Liver (tissue), 9 donors: ENCODE measurements around the gene BBS4. TPM values are rescaled to one million over a fixed set of nuclear protein-coding genes. Genes with fewer than 3 reads are reported as not detected.
A peak's percentile ranks its signal among the peaks of the same experiment; 100 is the strongest.

ENCODE experiments used
- DNase-seq: peaks from one replicate; pipeline ENCODE4 v3.0.0-alpha.2; 2017; ENCODE audit warnings: low spot score
- H3K27ac ChIP-seq, 2 donors: one replicate each; pipeline ENCODE4 v1.7.0; 2013; ENCODE audit warnings: inconsistent platforms in 2 of 2, low read length in 2 of 2, control low read depth in 1 of 2, low read depth in 1 of 2, mild to moderate bottlenecking in 1 of 2
- H3K27me3 ChIP-seq, 4 donors: one replicate each; pipeline versions ENCODE4 v1.6.1 to v1.7.0; 2013; ENCODE audit warnings: low read length in 3 of 4, inconsistent platforms in 1 of 4, mild to moderate bottlenecking in 1 of 4, moderate library complexity in 1 of 4; ENCODE audit not compliant: control insufficient read depth in 4 of 4, insufficient read depth in 4 of 4
- H3K36me3 ChIP-seq, 4 donors: one replicate each; pipeline versions ENCODE4 v1.6.1 to v1.7.0; 2013; ENCODE audit warnings: low read length in 3 of 4, mild to moderate bottlenecking in 3 of 4, low read depth in 1 of 4, moderate library complexity in 1 of 4; ENCODE audit not compliant: control insufficient read depth in 4 of 4, insufficient read depth in 3 of 4
- H3K4me1 ChIP-seq, 4 donors: one replicate each; pipeline versions ENCODE4 v1.6.1 to v1.7.0; 2013; ENCODE audit warnings: low read length in 3 of 4, mild to moderate bottlenecking in 3 of 4, moderate library complexity in 1 of 4; ENCODE audit not compliant: control insufficient read depth in 4 of 4, insufficient read depth in 4 of 4
- H3K4me3 ChIP-seq, 3 donors: one replicate each; pipeline versions ENCODE4 v1.6.1 to v1.7.0; 2013; ENCODE audit warnings: low read length in 3 of 3, control low read depth in 1 of 3, low read depth in 1 of 3, mild to moderate bottlenecking in 1 of 3
- H3K9ac ChIP-seq, 2 donors: one replicate each; pipeline ENCODE4 v1.7.0; 2013; ENCODE audit warnings: low read length in 2 of 2, mild to moderate bottlenecking in 2 of 2, moderate library complexity in 2 of 2, control low read depth in 1 of 2, low read depth in 1 of 2
- H3K9me3 ChIP-seq, 4 donors: one replicate each; pipeline versions ENCODE4 v1.6.1 to v1.7.0; 2013; ENCODE audit warnings: low read length in 3 of 4; ENCODE audit not compliant: control insufficient read depth in 4 of 4
- CTCF ChIP-seq: fragments of 150-350 bp; IDR thresholded peaks from 2 replicates; pipeline ENCODE4 v1.5.1; 2017; ENCODE audit warnings: improper control_type of control experiment, low read depth, low read length; ENCODE audit not compliant: missing input control
- EGR1 ChIP-seq, 2 donors: IDR thresholded peaks; 2 replicates each; pipeline ENCODE4 v1.6.1; 2016 to 2018; ENCODE audit warnings: antibody characterized with exemption in 2 of 2, low read depth in 2 of 2
- FOXA1 ChIP-seq: IDR thresholded peaks from 2 replicates; pipeline ENCODE4 v1.6.1; 2016; ENCODE audit warnings: antibody characterized with exemption
- FOXA2 ChIP-seq: IDR thresholded peaks from 2 replicates; pipeline ENCODE4 v1.6.1; 2016; ENCODE audit warnings: antibody characterized with exemption
- GABPA ChIP-seq, 2 donors: IDR thresholded peaks in 1 of 2; conservative IDR thresholded peaks in 1 of 2; 2 replicates each; pipeline ENCODE4 v1.6.1; 2016; ENCODE audit warnings: antibody characterized with exemption in 2 of 2, mild to moderate bottlenecking in 1 of 2, moderate library complexity in 1 of 2
- HNF4A ChIP-seq, 2 donors: conservative IDR thresholded peaks; 2 replicates each; pipeline ENCODE4 v1.6.1; 2016; ENCODE audit warnings: antibody characterized with exemption in 2 of 2, mild to moderate bottlenecking in 2 of 2
- HNF4G ChIP-seq: IDR thresholded peaks from 2 replicates; pipeline ENCODE4 v1.6.1; 2016; ENCODE audit warnings: antibody characterized with exemption
- JUND ChIP-seq, 2 donors: IDR thresholded peaks; 2 replicates each; pipeline ENCODE4 v1.6.1; 2016; ENCODE audit warnings: antibody characterized with exemption in 2 of 2
- MAX ChIP-seq: IDR thresholded peaks from 2 replicates; pipeline ENCODE4 v1.6.1; 2016; ENCODE audit warnings: antibody characterized with exemption
- NR2F2 ChIP-seq: IDR thresholded peaks from 2 replicates; pipeline ENCODE4 v1.6.1; 2016; ENCODE audit warnings: antibody characterized with exemption
- REST ChIP-seq: IDR thresholded peaks from 2 replicates; pipeline ENCODE4 v1.6.1; 2016; ENCODE audit warnings: antibody characterized with exemption, mild to moderate bottlenecking
- RXRA ChIP-seq, 2 donors: IDR thresholded peaks; 2 replicates each; pipeline ENCODE4 v1.6.1; 2017 to 2018; ENCODE audit warnings: antibody characterized with exemption in 2 of 2, mild to moderate bottlenecking in 1 of 2
- SP1 ChIP-seq: IDR thresholded peaks from 2 replicates; pipeline ENCODE4 v1.6.1; 2018; ENCODE audit warnings: antibody characterized with exemption, mild to moderate bottlenecking
- TAF1 ChIP-seq: conservative IDR thresholded peaks from 2 replicates; pipeline ENCODE4 v1.6.1; 2016; ENCODE audit warnings: antibody characterized with exemption, mild to moderate bottlenecking
- YY1 ChIP-seq: IDR thresholded peaks from 2 replicates; pipeline ENCODE4 v1.6.1; 2016; ENCODE audit warnings: antibody characterized with exemption, mild to moderate bottlenecking
- WGBS: extraction: QIAGEN DNeasy Blood & Tissue Kit; methylation state at CpG from one replicate; pipeline ENCODE4 v1.1.7; 2013; 5-methylcytosine and 5-hydroxymethylcytosine counted together
- polyA plus RNA-seq, 2 donors: library from polyadenylated mRNA; stranded (reverse) in 1 of 2; unstranded in 1 of 2; fragments of 200-250 nt in 1 of 2; fragments of >200 nt in 1 of 2; fragmentation: Nextera tagmentation in 1 of 2; extraction: Ambion mirVana in 1 of 2; gene quantifications; one replicate each; pipeline versions ENCODE4 v1.2.1 to v1.2.3, GENCODE V29; 2013 to 2015
- total RNA-seq, 2 donors: library from RNA; depleted of rRNA; stranded (reverse); fragments of >200 nt; gene quantifications; one replicate each; pipeline ENCODE4 v1.2.3, GENCODE V29; 2014
- donor health status: healthy.
- donor health status: healthy.
- donor health status: healthy.
- donor health status: healthy.
- donor health status: healthy.

Gene BBS4
- total and polyA plus RNA-seq, 4 donors, result 4.8 to 16.0 (median 8.3) TPM

GRCh38 chr15:72784456-72784876, 98.5 kb downstream of the BBS4 start:
- peak overlapping the region; percentile 90 to 98 for H3K27ac ChIP-seq
- peak; percentile 60 for TF ChIP-seq HNF4G
- peak; percentile 75 for TF ChIP-seq NR2F2
- no peak for TF ChIP-seq CTCF
- peak; percentile 54 for TF ChIP-seq SP1
- no peak for TF ChIP-seq FOXA2
- peak in 1 of 2 donors; percentile 34 for TF ChIP-seq RXRA (IDR thresholded peaks at IDR 0.05)
- peak; percentile 64 to 87 for TF ChIP-seq HNF4A (conservative IDR thresholded peaks at IDR 0.05)
- DNase-seq, result no peak

GRCh38 chr15:72785432-72785831, 99.4 kb downstream of the BBS4 start:
- peaks cover 4 to 32% (median 25%) of the 10 kb centered on the region in 4 donors for H3K4me1 ChIP-seq
- H3K27ac ChIP-seq, result no peak overlapping the region
- H3K27me3 ChIP-seq, result no peaks in the 10 kb centered on the region
- WGBS, result 83% methylated on average over 4 of the region's 4 CpGs
- H3K9ac ChIP-seq, result no peak overlapping the region
- H3K4me3 ChIP-seq, result no peak overlapping the region
- no peaks in the 10 kb centered on the region for H3K9me3 ChIP-seq
- DNase-seq, result no peak
- TF ChIP-seq REST (no peak), EGR1 (IDR thresholded peaks at IDR 0.05; ENCODE audit: low read depth in 2 of 2) (no peak), FOXA2 (no peak), NR2F2 (no peak), JUND (IDR thresholded peaks at IDR 0.05) (no peak), RXRA (IDR thresholded peaks at IDR 0.05) (no peak), MAX (no peak)
- H3K36me3 ChIP-seq, result no peaks in the 10 kb centered on the region

More at GRCh38 chr15:72784456-72784876, 98.5 kb downstream of the BBS4 start:
- H3K36me3 ChIP-seq, result no peaks in the 10 kb centered on the region
- no peaks in the 10 kb centered on the region for H3K27me3 ChIP-seq
- no peaks in the 10 kb centered on the region for H3K9me3 ChIP-seq
- 31% methylated on average over 7 of the region's 7 CpGs for WGBS
- peak overlapping the region; percentile 97 to 98 (median 98) for H3K4me3 ChIP-seq
- H3K4me1 ChIP-seq, result peaks cover 4 to 32% (median 25%) of the 10 kb centered on the region in 4 donors
- peak overlapping the region; percentile 94 to 98 for H3K9ac ChIP-seq

GRCh38 chr15:72785841-72786240, 99.8 kb downstream of the BBS4 start:
- Histone ChIP-seq H3K9me3 (no peaks in the 10 kb centered on the region), H3K4me1 (peaks cover 4 to 29% (median 25%) of the 10 kb centered on the region in 4 donors), H3K27me3 (no peaks in the 10 kb centered on the region), H3K27ac (no peak overlapping the region), H3K9ac (no peak overlapping the region), H3K4me3 (no peak overlapping the region), H3K36me3 (no peaks in the 10 kb centered on the region)
- 93% methylated on average over 2 of the region's 2 CpGs for WGBS
- no peak for DNase-seq
- TF ChIP-seq YY1, result no peak
- TF ChIP-seq RXRA (IDR thresholded peaks at IDR 0.05), result no peak
- TF ChIP-seq CTCF, result no peak
- TF ChIP-seq GABPA (IDR thresholded peaks at IDR 0.05 in 1 of 2, conservative IDR thresholded peaks at IDR 0.05 in 1 of 2), result no peak
- TF ChIP-seq SP1, result no peak
- no peak for TF ChIP-seq MAX
- no peak for TF ChIP-seq TAF1
- TF ChIP-seq FOXA2, result no peak
- no peak for TF ChIP-seq FOXA1
- no peak for TF ChIP-seq REST
- no peak for TF ChIP-seq HNF4G
